Adipocyte (in vitro differentiated cells): ENCODE data around the gene STARD3.
"Not testable (repeated sequence)": the region's sequence is repeated elsewhere in the genome, so short reads cannot be mapped to it uniquely, and the experiment has no call there.

Experiments
- DNase-seq: peaks from one replicate; pipeline ENCODE4 v3.0.0-alpha.2; 2015; ENCODE audit warnings: low read depth
- H3K27me3 ChIP-seq: replicated peaks from 2 replicates; pipeline ENCODE4 v1.7.0; 2013; ENCODE audit warnings: mild to moderate bottlenecking, low read length, moderate library complexity; ENCODE audit not compliant: control insufficient read depth, insufficient read depth
- H3K36me3 ChIP-seq: 2 replicates; pipeline ENCODE4 v1.7.0; 2013; ENCODE audit warnings: low read length, mild to moderate bottlenecking, moderate library complexity; ENCODE audit not compliant: control insufficient read depth, insufficient read depth, severe bottlenecking
- H3K4me1 ChIP-seq: 2 replicates; pipeline ENCODE4 v1.7.0; 2013; ENCODE audit warnings: mild to moderate bottlenecking, low read length, moderate library complexity; ENCODE audit not compliant: control insufficient read depth, insufficient read depth
- H3K4me3 ChIP-seq: 2 replicates; pipeline ENCODE4 v1.7.0; 2013; ENCODE audit warnings: mild to moderate bottlenecking, low read length, moderate library complexity
- H3K9ac ChIP-seq: 2 replicates; pipeline ENCODE4 v1.7.0; 2013; ENCODE audit warnings: mild to moderate bottlenecking, low read length, moderate library complexity
- H3K9me3 ChIP-seq: 2 replicates; pipeline ENCODE4 v1.7.0; 2013; ENCODE audit warnings: mild to moderate bottlenecking, low read length, moderate library complexity; ENCODE audit not compliant: control insufficient read depth

Gene STARD3

GRCh38 chr17:39684369-39685192 lies 47.6 kb downstream of the STARD3 start:
- no peak for DNase-seq
- Histone ChIP-seq H3K36me3 (no peaks in the 10 kb centered on the region), H3K9ac (no peak overlapping the region), H3K4me1 (peaks cover 13% of the 10 kb centered on the region), H3K27me3 (no peaks in the 10 kb centered on the region), H3K9me3 (no peaks in the 10 kb centered on the region), H3K4me3 (no peak overlapping the region)

GRCh38 chr17:39687101-39687545 lies 50.2 kb downstream of the STARD3 start:
- Histone ChIP-seq H3K9ac (no peak overlapping the region), H3K4me1 (peaks cover 13% of the 10 kb centered on the region), H3K4me3 (peak overlapping the region; percentile 100), H3K36me3 (no peaks in the 10 kb centered on the region), H3K27me3 (no peaks in the 10 kb centered on the region), H3K9me3 (no peaks in the 10 kb centered on the region)
- DNase-seq = no peak

GRCh38 chr17:39687546-39688474 lies 50.9 kb downstream of the STARD3 start, which contains the start of gene PGAP3:
Gene PGAP3 (minus strand): TSS chr17:39688057. CDS start chr17:39688014, 43 bp downstream.
- Histone ChIP-seq H3K4me3 (peak within 1 kb of the TSS; percentile 100), H3K9ac (peak within 1 kb of the TSS; percentile 89), H3K4me1 (peaks cover 13% of the 10 kb centered on the region), H3K9me3 (no peaks in the 10 kb centered on the region), H3K27me3 (no peaks in the 10 kb centered on the region), H3K36me3 (no peaks in the 10 kb centered on the region)
- DNase-seq = peak; percentile 92

GRCh38 chr17:39688475-39688835 lies 51.5 kb downstream of the STARD3 start:
- Histone ChIP-seq H3K4me1 (peaks cover 13% of the 10 kb centered on the region), H3K9ac (peak overlapping the region; percentile 89), H3K36me3 (no peaks in the 10 kb centered on the region), H3K27me3 (no peaks in the 10 kb centered on the region), H3K9me3 (no peaks in the 10 kb centered on the region), H3K4me3 (peak overlapping the region; percentile 100)
- peak; percentile 41 for DNase-seq

- H3K4me3 ChIP-seq = peak overlapping the region; percentile 100
- H3K27me3 ChIP-seq = no peaks in the 10 kb centered on the region
- DNase-seq = no peak
- no peaks in the 10 kb centered on the region for H3K36me3 ChIP-seq
- H3K9ac ChIP-seq = peak overlapping the region; percentile 89
- H3K4me1 ChIP-seq = peaks cover 13% of the 10 kb centered on the region
- H3K9me3 ChIP-seq = no peaks in the 10 kb centered on the region
Measured at GRCh38 chr17:39688945-39689344, 52.0 kb downstream of the STARD3 start.

GRCh38 chr17:39694593-39694992 lies 57.6 kb downstream of the STARD3 start:
- no peak overlapping the region for H3K9ac ChIP-seq
- no peak overlapping the region for H3K4me3 ChIP-seq
- no peaks in the 10 kb centered on the region for H3K9me3 ChIP-seq
- H3K4me1 ChIP-seq = peaks cover 3% of the 10 kb centered on the region
- H3K36me3 ChIP-seq = no peaks in the 10 kb centered on the region
- no peaks in the 10 kb centered on the region for H3K27me3 ChIP-seq
- no peak for DNase-seq

- no peaks in the 10 kb centered on the region for H3K36me3 ChIP-seq
- no peak overlapping the region for H3K9ac ChIP-seq
- H3K9me3 ChIP-seq = no peaks in the 10 kb centered on the region
- no peak overlapping the region for H3K4me3 ChIP-seq
- DNase-seq = no peak
- H3K4me1 ChIP-seq = peaks cover 3% of the 10 kb centered on the region
- no peaks in the 10 kb centered on the region for H3K27me3 ChIP-seq
Measured at GRCh38 chr17:39695089-39695474, 58.1 kb downstream of the STARD3 start.

GRCh38 chr17:39696731-39697130 lies 59.8 kb downstream of the STARD3 start:
- H3K36me3 ChIP-seq = no peaks in the 10 kb centered on the region
- DNase-seq = no peak
- H3K9me3 ChIP-seq = no peaks in the 10 kb centered on the region
- no peak overlapping the region for H3K9ac ChIP-seq
- H3K4me1 ChIP-seq = peaks cover 8% of the 10 kb centered on the region
- no peak overlapping the region for H3K4me3 ChIP-seq
- no peaks in the 10 kb centered on the region for H3K27me3 ChIP-seq

GRCh38 chr17:39697961-39698360 lies 61.0 kb downstream of the STARD3 start:
- no peaks in the 10 kb centered on the region for H3K9me3 ChIP-seq
- DNase-seq = no peak

GRCh38 chr17:39699157-39699817 lies 62.3 kb downstream of the STARD3 start:
- not testable (repeated sequence) for H3K9me3 ChIP-seq, DNase-seq, H3K27me3 ChIP-seq, H3K4me1 ChIP-seq, H3K36me3 ChIP-seq
- Histone ChIP-seq H3K4me3 (peak overlapping the region; percentile 84), H3K9ac (peak overlapping the region; percentile 79)

More at GRCh38 chr17:39697961-39698360, 61.0 kb downstream of the STARD3 start:
- Histone ChIP-seq H3K9ac (no peak overlapping the region), H3K27me3 (no peaks in the 10 kb centered on the region), H3K4me3 (no peak overlapping the region), H3K4me1 (peaks cover 8% of the 10 kb centered on the region), H3K36me3 (no peaks in the 10 kb centered on the region)

GRCh38 chr17:39699818-39700147 lies 62.8 kb downstream of the STARD3 start, which contains the start of gene ERBB2:
Gene ERBB2 (plus strand): TSS chr17:39700064. CDS start chr17:39700239, 175 bp downstream.
- H3K4me1 ChIP-seq = peaks cover 8% of the 10 kb centered on the region
- no peaks in the 10 kb centered on the region for H3K27me3 ChIP-seq
- DNase-seq = peak; percentile 93
- H3K36me3 ChIP-seq = no peaks in the 10 kb centered on the region
- H3K9ac ChIP-seq = peak within 1 kb of the TSS; percentile 79
- peak within 1 kb of the TSS; percentile 84 for H3K4me3 ChIP-seq
- no peaks in the 10 kb centered on the region for H3K9me3 ChIP-seq
